Mesenchymal stem cell (in vitro differentiated cells and primary cell): Measurements from ENCODE around the gene VPS39.

Experiments used
- DNase-seq: peaks from one replicate; pipeline ENCODE4 v3.0.0-alpha.2; 2013
- H2AFZ ChIP-seq: one replicate; pipeline ENCODE4 v1.6.1; 2013; ENCODE audit warnings: low read depth, mild to moderate bottlenecking, control low read depth, inconsistent platforms, low read length, moderate library complexity
- H2AK5ac ChIP-seq: 2 replicates; pipeline ENCODE4 v1.6.1; 2013; ENCODE audit warnings: low read length, moderate library complexity, mild to moderate bottlenecking, inconsistent platforms; ENCODE audit not compliant: severe bottlenecking
- H2BK120ac ChIP-seq: one replicate; pipeline ENCODE4 v1.6.1; 2013; ENCODE audit warnings: low read depth, mild to moderate bottlenecking, inconsistent platforms, low read length, moderate library complexity
- H2BK12ac ChIP-seq, 2 experiments: one replicate each; pipeline ENCODE4 v1.6.1; 2013; ENCODE audit warnings: inconsistent platforms in 2 of 2, low read length in 2 of 2, mild to moderate bottlenecking in 2 of 2, moderate library complexity in 2 of 2, control low read depth in 1 of 2
- H2BK15ac ChIP-seq: one replicate; pipeline ENCODE4 v1.6.1; 2013; ENCODE audit warnings: mild to moderate bottlenecking, low read depth, inconsistent platforms; ENCODE audit not compliant: poor library complexity, severe bottlenecking
- H2BK5ac ChIP-seq: 2 replicates; pipeline ENCODE4 v1.6.1; 2013; ENCODE audit warnings: low read depth, mild to moderate bottlenecking, low read length, control low read depth, inconsistent platforms; ENCODE audit not compliant: poor library complexity, severe bottlenecking
- H3K14ac ChIP-seq, 2 experiments: one replicate each; pipeline ENCODE4 v1.6.1; 2013; ENCODE audit warnings: inconsistent platforms in 2 of 2, low read length in 2 of 2, control low read depth in 1 of 2, mild to moderate bottlenecking in 1 of 2, moderate library complexity in 1 of 2
- H3K18ac ChIP-seq, 2 experiments: one replicate each; pipeline ENCODE4 v1.6.1; 2013; ENCODE audit warnings: inconsistent platforms in 2 of 2, low read length in 2 of 2, control low read depth in 1 of 2, low read depth in 1 of 2, mild to moderate bottlenecking in 1 of 2
- H3K23ac ChIP-seq, 2 experiments: one replicate each; pipeline ENCODE4 v1.6.1; 2013; ENCODE audit warnings: inconsistent platforms in 2 of 2, low read length in 2 of 2, mild to moderate bottlenecking in 2 of 2, moderate library complexity in 2 of 2, control low read depth in 1 of 2
- H3K27ac ChIP-seq: 2 replicates; pipeline ENCODE4 v1.5.1; 2013; ENCODE audit warnings: mild to moderate bottlenecking, moderate library complexity, low read length, control low read depth, inconsistent platforms; ENCODE audit not compliant: poor library complexity, severe bottlenecking
- H3K27me3 ChIP-seq, 2 experiments: 2 replicates each; pipeline versions ENCODE4 v1.6.1 to v1.7.0; 2013; ENCODE audit warnings: low read length in 2 of 2, mild to moderate bottlenecking in 2 of 2, moderate library complexity in 2 of 2, control low read depth in 1 of 2, inconsistent platforms in 1 of 2; ENCODE audit not compliant: control insufficient read depth in 1 of 2, insufficient read depth in 1 of 2
- H3K36me3 ChIP-seq, 2 experiments: 2 replicates each; pipeline versions ENCODE4 v1.6.1 to v1.7.0; 2013; ENCODE audit warnings: low read length in 2 of 2, control low read depth in 1 of 2, inconsistent platforms in 1 of 2, low read depth in 1 of 2, mild to moderate bottlenecking in 1 of 2; ENCODE audit not compliant: insufficient read depth in 2 of 2, control insufficient read depth in 1 of 2
- H3K4ac ChIP-seq, 2 experiments: one replicate each; pipeline ENCODE4 v1.6.1; 2013; ENCODE audit warnings: inconsistent platforms in 2 of 2, low read length in 2 of 2, mild to moderate bottlenecking in 2 of 2, moderate library complexity in 2 of 2, control low read depth in 1 of 2, low read depth in 1 of 2
- H3K4me1 ChIP-seq: 2 replicates; pipeline ENCODE4 v1.6.1; 2013; ENCODE audit warnings: low read depth, low read length, control low read depth; ENCODE audit not compliant: control insufficient read depth, insufficient read depth
- H3K4me2 ChIP-seq: 2 replicates; pipeline ENCODE4 v1.6.1; 2013; ENCODE audit warnings: low read length, mild to moderate bottlenecking, inconsistent platforms; ENCODE audit not compliant: poor library complexity, severe bottlenecking
- H3K4me3 ChIP-seq, 2 experiments: 2 replicates each; pipeline versions ENCODE4 v1.5.1 to v1.7.0; 2013; ENCODE audit warnings: low read length in 2 of 2, mild to moderate bottlenecking in 2 of 2, control low read depth in 1 of 2, low read depth in 1 of 2; ENCODE audit not compliant: insufficient read depth in 1 of 2
- H3K79me1 ChIP-seq: replicated peaks from 2 replicates; pipeline ENCODE4 v1.6.1; 2013; ENCODE audit warnings: mild to moderate bottlenecking, control low read depth, low read length, inconsistent platforms; ENCODE audit not compliant: poor library complexity, severe bottlenecking
- H3K9ac ChIP-seq: 2 replicates; pipeline ENCODE4 v1.7.0; 2013; ENCODE audit warnings: mild to moderate bottlenecking, low read length, moderate library complexity
- H3K9me3 ChIP-seq: 2 replicates; pipeline ENCODE4 v1.7.0; 2013; ENCODE audit warnings: mild to moderate bottlenecking, low read length; ENCODE audit not compliant: control insufficient read depth
- H4K8ac ChIP-seq: one replicate; pipeline ENCODE4 v1.6.1; 2013; ENCODE audit warnings: inconsistent platforms, mild to moderate bottlenecking, low read length, moderate library complexity
- H4K91ac ChIP-seq: one replicate; pipeline ENCODE4 v1.6.1; 2013; ENCODE audit warnings: mild to moderate bottlenecking, low read length, inconsistent platforms
- WGBS: methylation state at CpG from one replicate; pipeline ENCODE4 v1.1.7; 2013; ENCODE audit warnings: mixed read lengths; 5-methylcytosine and 5-hydroxymethylcytosine counted together

The VPS39 gene

GRCh38 chr15:42143866-42144625, 64.1 kb downstream of the VPS39 start:
- H3K4me1 ChIP-seq = no peaks in the 10 kb centered on the region
- no peak overlapping the region for H3K18ac ChIP-seq
- H2BK120ac ChIP-seq = no peak overlapping the region
- no peak overlapping the region for H2AFZ ChIP-seq
- H3K23ac ChIP-seq = no peak overlapping the region
- H2BK5ac ChIP-seq = no peak overlapping the region
- no peaks in the 10 kb centered on the region for H3K79me1 ChIP-seq
- H3K4me2 ChIP-seq = no peak overlapping the region
- no peak overlapping the region for H2BK12ac ChIP-seq
- H3K27ac ChIP-seq = no peak overlapping the region
- WGBS = 87% methylated on average over 15 of the region's 18 CpGs
- H3K9ac ChIP-seq = no peak overlapping the region
- no peak overlapping the region for H4K8ac ChIP-seq
- no peak for DNase-seq
- H4K91ac ChIP-seq = no peak overlapping the region
- no peak overlapping the region for H2BK15ac ChIP-seq
- H3K9me3 ChIP-seq = no peaks in the 10 kb centered on the region
- H3K4ac ChIP-seq = no peak overlapping the region
- H3K36me3 ChIP-seq = no peaks in the 10 kb centered on the region
- no peak overlapping the region for H3K14ac ChIP-seq
- no peak overlapping the region for H3K4me3 ChIP-seq
- H3K27me3 ChIP-seq = peaks cover 67 to 89% of the 10 kb centered on the region in 2 experiments
- no peak overlapping the region for H2AK5ac ChIP-seq

- H2BK5ac ChIP-seq = no peak overlapping the region
- no peak overlapping the region for H2BK15ac ChIP-seq
- no peak overlapping the region for H3K9ac ChIP-seq
- H3K23ac ChIP-seq = no peak overlapping the region
- no peak overlapping the region for H3K4ac ChIP-seq
- no peaks in the 10 kb centered on the region for H3K9me3 ChIP-seq
- H3K4me3 ChIP-seq = no peak overlapping the region
- WGBS = 84% methylated on average over 4 of the region's 4 CpGs
- peaks cover 74 to 89% of the 10 kb centered on the region in 2 experiments for H3K27me3 ChIP-seq
- H2AK5ac ChIP-seq = no peak overlapping the region
- no peak overlapping the region for H3K27ac ChIP-seq
- H3K36me3 ChIP-seq = no peaks in the 10 kb centered on the region
- H3K14ac ChIP-seq = no peak overlapping the region
- no peaks in the 10 kb centered on the region for H3K4me1 ChIP-seq
- no peak overlapping the region for H2BK120ac ChIP-seq
- no peaks in the 10 kb centered on the region for H3K79me1 ChIP-seq
- no peak overlapping the region for H2AFZ ChIP-seq
- H4K91ac ChIP-seq = no peak overlapping the region
- H2BK12ac ChIP-seq = no peak overlapping the region
- no peak overlapping the region for H3K18ac ChIP-seq
- no peak overlapping the region for H3K4me2 ChIP-seq
- DNase-seq = no peak
- H4K8ac ChIP-seq = no peak overlapping the region
Observed at GRCh38 chr15:42143356-42143755, 64.7 kb downstream of the VPS39 start.

DNA sequence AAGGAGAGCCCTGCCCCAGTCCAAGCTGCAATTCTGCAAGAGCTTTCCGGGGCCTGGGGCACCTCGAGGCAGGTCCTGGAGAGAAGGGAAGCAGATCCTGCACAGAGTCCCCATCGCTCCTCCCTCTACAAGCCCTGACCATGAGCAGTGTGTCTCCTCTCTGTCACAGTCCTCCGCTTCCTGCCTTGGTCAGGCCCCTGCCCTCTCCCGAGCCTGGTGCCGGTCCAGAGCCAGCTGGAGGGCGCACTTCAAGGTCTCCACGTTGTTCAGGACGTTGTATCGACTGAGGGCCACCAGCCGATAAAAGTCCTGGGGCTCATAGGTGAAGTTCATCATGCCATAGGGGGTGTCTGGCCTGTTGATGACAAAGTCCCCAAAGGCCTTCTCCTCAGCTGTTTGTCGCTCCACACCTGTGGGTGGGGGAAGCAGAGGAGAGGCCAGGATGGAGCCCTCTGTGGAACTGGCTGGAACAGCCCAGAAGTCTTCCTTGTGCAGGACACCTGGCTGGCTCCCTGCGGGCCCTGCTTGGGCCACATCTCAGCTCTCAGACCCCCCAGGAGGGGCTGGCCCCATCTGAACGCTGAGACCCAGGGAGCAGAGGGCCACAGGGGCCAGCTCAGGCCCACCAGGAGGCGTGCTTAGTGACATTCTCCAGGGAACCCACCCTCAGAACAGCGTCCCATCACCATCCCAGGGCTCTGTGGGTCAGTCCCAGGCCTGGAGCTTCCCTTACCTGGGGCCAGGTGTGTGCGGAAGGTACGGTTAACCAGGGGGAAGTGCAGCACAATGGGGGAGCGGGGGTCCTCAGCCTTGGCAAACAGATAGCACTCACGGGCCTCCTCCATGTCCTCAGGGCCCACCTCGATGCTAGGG, 66.1 kb downstream of the VPS39 start:
- no peaks in the 10 kb centered on the region for H3K4me1 ChIP-seq
- no peak overlapping the region for H3K27ac ChIP-seq
- H2BK15ac ChIP-seq = no peak overlapping the region
- H3K9me3 ChIP-seq = no peaks in the 10 kb centered on the region
- no peak overlapping the region for H3K23ac ChIP-seq
- peaks cover 76 to 87% of the 10 kb centered on the region in 2 experiments for H3K27me3 ChIP-seq
- no peak overlapping the region for H3K18ac ChIP-seq
- H2BK5ac ChIP-seq = no peak overlapping the region
- WGBS = 80% methylated on average over 21 of the region's 21 CpGs
- H2AFZ ChIP-seq = no peak overlapping the region
- no peaks in the 10 kb centered on the region for H3K36me3 ChIP-seq
- no peak overlapping the region for H3K4me3 ChIP-seq
- H4K8ac ChIP-seq = no peak overlapping the region
- no peaks in the 10 kb centered on the region for H3K79me1 ChIP-seq
- H3K4ac ChIP-seq = no peak overlapping the region
- H2BK120ac ChIP-seq = no peak overlapping the region
- no peak for DNase-seq
- no peak overlapping the region for H2BK12ac ChIP-seq
- no peak overlapping the region for H2AK5ac ChIP-seq
- H4K91ac ChIP-seq = no peak overlapping the region
- H3K14ac ChIP-seq = no peak overlapping the region
- no peak overlapping the region for H3K9ac ChIP-seq
- no peak overlapping the region for H3K4me2 ChIP-seq

- H2AK5ac ChIP-seq = no peak overlapping the region
- H3K18ac ChIP-seq = no peak overlapping the region
- H3K79me1 ChIP-seq = no peaks in the 10 kb centered on the region
- H3K4me2 ChIP-seq = no peak overlapping the region
- 83% methylated on average over 7 of the region's 7 CpGs for WGBS
- H2AFZ ChIP-seq = no peak overlapping the region
- no peak overlapping the region for H3K14ac ChIP-seq
- H3K4me3 ChIP-seq = no peak overlapping the region
- H3K36me3 ChIP-seq = no peaks in the 10 kb centered on the region
- H3K4ac ChIP-seq = no peak overlapping the region
- H3K9me3 ChIP-seq = no peaks in the 10 kb centered on the region
- no peak overlapping the region for H2BK120ac ChIP-seq
- H3K27ac ChIP-seq = no peak overlapping the region
- no peaks in the 10 kb centered on the region for H3K4me1 ChIP-seq
- H2BK15ac ChIP-seq = no peak overlapping the region
- no peak overlapping the region for H3K23ac ChIP-seq
- H4K8ac ChIP-seq = no peak overlapping the region
- DNase-seq = no peak
- H3K9ac ChIP-seq = no peak overlapping the region
- no peak overlapping the region for H2BK5ac ChIP-seq
- H2BK12ac ChIP-seq = no peak overlapping the region
- no peak overlapping the region for H4K91ac ChIP-seq
- peaks cover 76 to 86% of the 10 kb centered on the region in 2 experiments for H3K27me3 ChIP-seq
Observed at GRCh38 chr15:42141246-42141645, 66.9 kb downstream of the VPS39 start.
